Measurements from ENCODE around the gene HSPBP1. TPM values are rescaled to one million over a fixed set of nuclear protein-coding genes. Genes with fewer than 3 reads are reported as not detected.

The HSPBP1 gene
- total RNA-seq, 2 experiments from 2014 or later: 46.4 to 47.1 TPM

GRCh38 chr19:55241143-55241934 lies 38.6 kb downstream of the HSPBP1 start:
- ChIA-PET POLR2A (interaction anchor here (1.0 to 1.5 kb wide), 3 partner anchors 10 to 28 kb away, joined by 3 to 6 read pairs (median 5); no protein-coding TSS in a partner anchor), CTCF (no interaction called here)
- no peak for ATAC-seq
- TF ChIP-seq, protein P1, sequence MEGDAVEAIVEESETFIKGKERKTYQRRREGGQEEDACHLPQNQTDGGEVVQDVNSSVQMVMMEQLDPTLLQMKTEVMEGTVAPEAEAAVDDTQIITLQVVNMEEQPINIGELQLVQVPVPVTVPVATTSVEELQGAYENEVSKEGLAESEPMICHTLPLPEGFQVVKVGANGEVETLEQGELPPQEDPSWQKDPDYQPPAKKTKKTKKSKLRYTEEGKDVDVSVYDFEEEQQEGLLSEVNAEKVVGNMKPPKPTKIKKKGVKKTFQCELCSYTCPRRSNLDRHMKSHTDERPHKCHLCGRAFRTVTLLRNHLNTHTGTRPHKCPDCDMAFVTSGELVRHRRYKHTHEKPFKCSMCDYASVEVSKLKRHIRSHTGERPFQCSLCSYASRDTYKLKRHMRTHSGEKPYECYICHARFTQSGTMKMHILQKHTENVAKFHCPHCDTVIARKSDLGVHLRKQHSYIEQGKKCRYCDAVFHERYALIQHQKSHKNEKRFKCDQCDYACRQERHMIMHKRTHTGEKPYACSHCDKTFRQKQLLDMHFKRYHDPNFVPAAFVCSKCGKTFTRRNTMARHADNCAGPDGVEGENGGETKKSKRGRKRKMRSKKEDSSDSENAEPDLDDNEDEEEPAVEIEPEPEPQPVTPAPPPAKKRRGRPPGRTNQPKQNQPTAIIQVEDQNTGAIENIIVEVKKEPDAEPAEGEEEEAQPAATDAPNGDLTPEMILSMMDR (IDR thresholded peaks at IDR 0.05): no peak
- no peaks in the 10 kb centered on the region for H3K9me3 Mint-ChIP-seq
- no peak overlapping the region for H3K4me3 Mint-ChIP-seq
- peaks cover 48% of the 10 kb centered on the region for H3K36me3 Mint-ChIP-seq (ENCODE audit: low read depth)
- no peak overlapping the region for H3K27ac Mint-ChIP-seq
- DNase-seq: no peak
- H3K4me1 Mint-ChIP-seq (ENCODE audit: low read depth): no peaks in the 10 kb centered on the region
- no peaks in the 10 kb centered on the region for H3K27me3 Mint-ChIP-seq
- intact Hi-C loops (cut with micrococcal nuclease): no loop called here

GRCh38 chr19:55240713-55241020 lies 39.2 kb downstream of the HSPBP1 start:
- Mint-ChIP-seq H3K27ac (no peak overlapping the region), H3K4me3 (no peak overlapping the region), H3K9me3 (no peaks in the 10 kb centered on the region), H3K27me3 (no peaks in the 10 kb centered on the region), H3K36me3 (ENCODE audit: low read depth) (peaks cover 48% of the 10 kb centered on the region), H3K4me1 (ENCODE audit: low read depth) (no peaks in the 10 kb centered on the region)
- DNase-seq (no peak), ATAC-seq (no peak)
- POLR2A ChIA-PET: interaction anchor here (1.0 to 2.1 kb wide), 2 partner anchors 19 to 28 kb away, joined by 3 to 5 read pairs; no protein-coding TSS in a partner anchor
- CTCF ChIA-PET: no interaction called here
- intact Hi-C loops (cut with micrococcal nuclease): no loop called here
- TF ChIP-seq, protein P1 (IDR thresholded peaks at IDR 0.05): no peak

- no peak for ATAC-seq
- no peak overlapping the region for H3K27ac Mint-ChIP-seq
Observed at GRCh38 chr19:55239004-55239403, 40.9 kb downstream of the HSPBP1 start.

GRCh38 chr19:55238030-55238429 lies 41.9 kb downstream of the HSPBP1 start:
- CTCF ChIA-PET: no interaction called here
- no peaks in the 10 kb centered on the region for H3K4me1 Mint-ChIP-seq (ENCODE audit: low read depth)
- peaks cover 56% of the 10 kb centered on the region for H3K36me3 Mint-ChIP-seq (ENCODE audit: low read depth)
- H3K4me3 Mint-ChIP-seq: no peak overlapping the region
- POLR2A ChIA-PET: interaction anchor here (0.7 kb wide), 1 partner anchor 17 kb away, joined by 3 read pairs; no protein-coding TSS in a partner anchor
- no peak overlapping the region for H3K27ac Mint-ChIP-seq
- intact Hi-C loops (cut with micrococcal nuclease): no loop called here
- no peak for ATAC-seq
- H3K9me3 Mint-ChIP-seq: no peaks in the 10 kb centered on the region
- DNase-seq: no peak
- H3K27me3 Mint-ChIP-seq: no peaks in the 10 kb centered on the region
- TF ChIP-seq, protein P1 (IDR thresholded peaks at IDR 0.05): no peak

More at GRCh38 chr19:55239004-55239403, 40.9 kb downstream of the HSPBP1 start:
- no peak for DNase-seq
- ChIA-PET POLR2A (interaction anchor here (0.9 to 2.1 kb wide), 2 partner anchors 15 to 21 kb away, joined by 3 to 5 read pairs; no protein-coding TSS in a partner anchor), CTCF (no interaction called here)
- no peaks in the 10 kb centered on the region for H3K4me1 Mint-ChIP-seq (ENCODE audit: low read depth)
- H3K36me3 Mint-ChIP-seq (ENCODE audit: low read depth): peaks cover 53% of the 10 kb centered on the region
- no peaks in the 10 kb centered on the region for H3K27me3 Mint-ChIP-seq
- no peak overlapping the region for H3K4me3 Mint-ChIP-seq
- intact Hi-C loops (cut with micrococcal nuclease): no loop called here
- H3K9me3 Mint-ChIP-seq: no peaks in the 10 kb centered on the region
- TF ChIP-seq, protein P1 (IDR thresholded peaks at IDR 0.05): no peak

- intact Hi-C loops (cut with micrococcal nuclease): no loop called here
- H3K4me1 Mint-ChIP-seq (ENCODE audit: low read depth): no peaks in the 10 kb centered on the region
- no peak overlapping the region for H3K27ac Mint-ChIP-seq
- no peaks in the 10 kb centered on the region for H3K9me3 Mint-ChIP-seq
- peaks cover 54% of the 10 kb centered on the region for H3K36me3 Mint-ChIP-seq (ENCODE audit: low read depth)
- no peak for DNase-seq
- ChIA-PET POLR2A (interaction anchor here (0.6 to 0.7 kb wide), 3 partner anchors 10 to 424 kb away, joined by 3 read pairs; no protein-coding TSS in a partner anchor), CTCF (no interaction called here)
- no peak for ATAC-seq
- TF ChIP-seq, protein P1 (IDR thresholded peaks at IDR 0.05): no peak
- H3K4me3 Mint-ChIP-seq: no peak overlapping the region
- no peaks in the 10 kb centered on the region for H3K27me3 Mint-ChIP-seq
Observed at GRCh38 chr19:55232986-55233385, 46.9 kb downstream of the HSPBP1 start.

Data from activated CD8-positive, alpha-beta T cell treated with anti-CD3 and anti-CD28 coated beads for 36 hours (primary cell).